Prostate gland (tissue), 2 donors: ENCODE measurements around the gene TBCK. TPM values are rescaled to one million over a fixed set of nuclear protein-coding genes. Genes with fewer than 3 reads are reported as not detected.

Source experiments
- DNase-seq: peaks from one replicate; pipeline ENCODE4 v3.0.0-alpha.2; 2019; ENCODE audit warnings: low spot score
- H3K27ac ChIP-seq, 2 donors: fragments of 200-600 bp; sonication (generic); 2 replicates each; pipeline ENCODE4 v1.5.1; 2017 to 2019
- H3K27me3 ChIP-seq: fragments of 200-600 bp; sonication (generic); replicated peaks from 2 replicates; pipeline ENCODE4 v1.5.1; 2019; ENCODE audit not compliant: insufficient read depth
- H3K36me3 ChIP-seq, 2 donors: fragments of 200-600 bp; sonication (generic); 1 replicate in 1 of 2; 2 replicates in 1 of 2; pipeline versions ENCODE4 v1.5.1 to v1.8.1; 2017 to 2019
- H3K4me1 ChIP-seq: fragments of 200-600 bp; sonication (generic); replicated peaks from 2 replicates; pipeline ENCODE4 v1.5.1; 2019
- H3K4me3 ChIP-seq, 2 donors: fragments of 200-600 bp; sonication (generic); 2 replicates each; pipeline ENCODE4 v1.5.1; 2017 to 2019
- H3K9me3 ChIP-seq: fragments of 200-600 bp; sonication (generic); 2 replicates; pipeline ENCODE4 v1.5.1; 2017
- CTCF ChIP-seq, 4 experiments: fragments of 200-600 bp in 2 of 4; fragments of 450-650 bp in 2 of 4; sonication (generic) in 2 of 4; IDR thresholded peaks; 1 replicate in 3 of 4; 2 replicates in 1 of 4; pipeline ENCODE4 v1.5.1; 2016 to 2019; ENCODE audit warnings: antibody characterized with exemption in 4 of 4, mild to moderate bottlenecking in 2 of 4, moderate library complexity in 2 of 4
- POLR2A ChIP-seq: fragments of 450-650 bp; IDR thresholded peaks from one replicate; pipeline ENCODE4 v1.6.1; 2016; ENCODE audit warnings: antibody characterized with exemption, mild to moderate bottlenecking
- POLR2AphosphoS5 ChIP-seq: sonication (generic); formaldehyde crosslinking; IDR thresholded peaks from one replicate; pipeline ENCODE4 v1.6.1; 2017; ENCODE audit warnings: antibody characterized with exemption
- WGBS: methylation state at CpG from one replicate; pipeline ENCODE4 v1.1.5; 2018; 5-methylcytosine and 5-hydroxymethylcytosine counted together
- intact Hi-C: fragments of 100-400 bp; cut with DNase I; formaldehyde crosslinking; loops from one replicate; pipeline ENCODE4 v1.14.2; 2022
- total RNA-seq, 2 donors: library from RNA; depleted of rRNA; stranded (reverse); fragments of >200 nt; gene quantifications; one replicate each; pipeline ENCODE4 v1.1.0, GENCODE V29; 2016

The TBCK gene
- total RNA-seq, 2 donors from 2014 or later = 29.8 to 32.3 TPM

- TF ChIP-seq POLR2AphosphoS5 (no peak), POLR2A (no peak), CTCF (IDR thresholded peaks at IDR 0.05) (no peak)
- Histone ChIP-seq H3K27ac (no peak overlapping the region), H3K36me3 (no peaks in the 10 kb centered on the region), H3K9me3 (no peaks in the 10 kb centered on the region), H3K4me1 (no peaks in the 10 kb centered on the region), H3K4me3 (no peak overlapping the region), H3K27me3 (no peaks in the 10 kb centered on the region)
- no peak for DNase-seq
- intact Hi-C loops = no loop called here
- 100% methylated on average over 2 of the region's 2 CpGs for WGBS
These were observed 323.2 kb downstream of the TBCK start for GRCh38 chr4:105992641-105993305.

- Histone ChIP-seq H3K36me3 (no peaks in the 10 kb centered on the region), H3K4me3 (no peak overlapping the region), H3K9me3 (no peaks in the 10 kb centered on the region), H3K4me1 (no peaks in the 10 kb centered on the region), H3K27me3 (no peaks in the 10 kb centered on the region), H3K27ac (peak overlapping the region in 1 of 2 donors; percentile 55)
- 92% methylated on average over 8 of the region's 8 CpGs for WGBS
- intact Hi-C loops = no loop called here
- TF ChIP-seq POLR2A = no peak
- no peak for TF ChIP-seq POLR2AphosphoS5
- no peak for TF ChIP-seq CTCF (IDR thresholded peaks at IDR 0.05)
- no peak for DNase-seq
These were observed 324.3 kb downstream of the TBCK start for GRCh38 chr4:105991726-105992125.

Other genes with a start within 250 kb of the TBCK start
- gene AIMP1, start 341 bp upstream of the TBCK start, total RNA-seq = 10 to 100 TPM; 20.5 to 32.4 TPM
- gene GIMD1, start 52.6 kb upstream of the TBCK start, total RNA-seq = not detected